Upper lobe of left lung (tissue), 6 donors: Measurements from ENCODE around the gene GBP2. TPM values are rescaled to one million over a fixed set of nuclear protein-coding genes. Genes with fewer than 3 reads are reported as not detected.
A peak's percentile ranks its signal among the peaks of the same experiment; 100 is the strongest.

Experiments
- ATAC-seq, 2 donors: fragments of 200-7000 bp; cut with Tn5 transposase; one replicate each; pipeline ENCODE4 v1.9.1; 2022; ENCODE audit warnings: mild to moderate bottlenecking in 2 of 2, moderate library complexity in 2 of 2; ENCODE audit not compliant: low FRiP score in 2 of 2
- DNase-seq, 2 donors: peaks; one replicate each; pipeline ENCODE4 v3.0.0-alpha.2; 2019 to 2020
- H3K27ac ChIP-seq, 4 donors: fragments of 200-600 bp; sonication (generic); one replicate each; pipeline ENCODE4 v1.5.1; 2016 to 2019
- H3K27me3 ChIP-seq, 4 donors: fragments of 200-600 bp; sonication (generic); one replicate each; pipeline ENCODE4 v1.5.1; 2017 to 2019
- H3K36me3 ChIP-seq, 4 donors: fragments of 200-600 bp; sonication (generic); one replicate each; pipeline ENCODE4 v1.5.1; 2016 to 2019
- H3K4me1 ChIP-seq, 4 donors: fragments of 200-600 bp; sonication (generic); one replicate each; pipeline ENCODE4 v1.5.1; 2018 to 2019
- H3K4me3 ChIP-seq, 4 donors: fragments of 200-600 bp; sonication (generic); one replicate each; pipeline ENCODE4 v1.5.1; 2017 to 2019; ENCODE audit warnings: mild to moderate bottlenecking in 2 of 4, moderate library complexity in 1 of 4
- H3K9me3 ChIP-seq, 4 donors: fragments of 200-600 bp; sonication (generic); one replicate each; pipeline ENCODE4 v1.5.1; 2018 to 2019
- EP300 ChIP-seq, 4 donors: sonication (generic); formaldehyde crosslinking; IDR thresholded peaks; one replicate each; pipeline ENCODE4 v1.5.1; 2017; ENCODE audit warnings: antibody characterized with exemption in 4 of 4, control low read depth in 2 of 4
- POLR2A ChIP-seq, 4 donors: fragments of 450-650 bp; IDR thresholded peaks; one replicate each; pipeline ENCODE4 v1.5.1; 2016 to 2017; ENCODE audit warnings: antibody characterized with exemption in 4 of 4, mild to moderate bottlenecking in 2 of 4
- POLR2AphosphoS5 ChIP-seq, 2 donors: sonication (generic); formaldehyde crosslinking; IDR thresholded peaks; one replicate each; pipeline ENCODE4 v1.5.1; 2017; ENCODE audit warnings: antibody characterized with exemption in 2 of 2
- WGBS, 2 donors: methylation state at CpG; one replicate each; pipeline ENCODE4 v1.1.5; 2017 to 2018; 5-methylcytosine and 5-hydroxymethylcytosine counted together
- total RNA-seq, 6 donors: library from RNA; depleted of rRNA in 4 of 6; stranded (reverse); fragments of >200 nt in 4 of 6; gene quantifications; one replicate each; pipeline versions ENCODE4 v1.1.0 to v1.2.1, GENCODE V29; 2016 to 2021
- TF ChIP-seq, protein P1 (sequence below), 6 experiments: fragments of 450-650 bp in 4 of 6; fragments of 200-600 bp in 2 of 6; sonication (generic) in 2 of 6; IDR thresholded peaks; one replicate each; pipeline ENCODE4 v1.5.1; 2016 to 2019; ENCODE audit warnings: antibody characterized with exemption in 6 of 6
- donor health status: DM: no; HTN: no; CAD: no; lungs with moderate emphysema.
- donor health status: DM: no; HTN: yes; CAD: no; lungs with severe emphysema.

The GBP2 gene
- total RNA-seq, 6 donors from 2014 or later: 41.0 to 124 (median 54.9) TPM

- Histone ChIP-seq H3K9me3 (no peaks in the 10 kb centered on the region), H3K27me3 (no peaks in the 10 kb centered on the region), H3K36me3 (no peaks in the 10 kb centered on the region), H3K27ac (no peak overlapping the region), H3K4me3 (no peak overlapping the region), H3K4me1 (peaks cover 0 to 6% (median 1%) of the 10 kb centered on the region in 4 donors)
- DNase-seq (no peak), ATAC-seq (no peak)
- TF ChIP-seq POLR2AphosphoS5 (IDR thresholded peaks at IDR 0.05): no peak
- TF ChIP-seq, protein P1, sequence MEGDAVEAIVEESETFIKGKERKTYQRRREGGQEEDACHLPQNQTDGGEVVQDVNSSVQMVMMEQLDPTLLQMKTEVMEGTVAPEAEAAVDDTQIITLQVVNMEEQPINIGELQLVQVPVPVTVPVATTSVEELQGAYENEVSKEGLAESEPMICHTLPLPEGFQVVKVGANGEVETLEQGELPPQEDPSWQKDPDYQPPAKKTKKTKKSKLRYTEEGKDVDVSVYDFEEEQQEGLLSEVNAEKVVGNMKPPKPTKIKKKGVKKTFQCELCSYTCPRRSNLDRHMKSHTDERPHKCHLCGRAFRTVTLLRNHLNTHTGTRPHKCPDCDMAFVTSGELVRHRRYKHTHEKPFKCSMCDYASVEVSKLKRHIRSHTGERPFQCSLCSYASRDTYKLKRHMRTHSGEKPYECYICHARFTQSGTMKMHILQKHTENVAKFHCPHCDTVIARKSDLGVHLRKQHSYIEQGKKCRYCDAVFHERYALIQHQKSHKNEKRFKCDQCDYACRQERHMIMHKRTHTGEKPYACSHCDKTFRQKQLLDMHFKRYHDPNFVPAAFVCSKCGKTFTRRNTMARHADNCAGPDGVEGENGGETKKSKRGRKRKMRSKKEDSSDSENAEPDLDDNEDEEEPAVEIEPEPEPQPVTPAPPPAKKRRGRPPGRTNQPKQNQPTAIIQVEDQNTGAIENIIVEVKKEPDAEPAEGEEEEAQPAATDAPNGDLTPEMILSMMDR (IDR thresholded peaks at IDR 0.05): no peak
- no peak for TF ChIP-seq EP300 (IDR thresholded peaks at IDR 0.05)
- no peak for TF ChIP-seq POLR2A (IDR thresholded peaks at IDR 0.05)
- 34 to 42% methylated on average over 1 of the region's 1 CpG for WGBS, 2 donors
Measured at GRCh38 chr1:89151047-89151446, 25.1 kb upstream of the GBP2 start.

GRCh38 chr1:89149976-89150375, 24.1 kb upstream of the GBP2 start:
- no peak overlapping the region for H3K27ac ChIP-seq
- H3K4me1 ChIP-seq: peaks cover 0 to 6% (median 1%) of the 10 kb centered on the region in 4 donors
- H3K4me3 ChIP-seq: no peak overlapping the region
- TF ChIP-seq EP300 (IDR thresholded peaks at IDR 0.05) (no peak), POLR2AphosphoS5 (IDR thresholded peaks at IDR 0.05) (no peak), POLR2A (IDR thresholded peaks at IDR 0.05) (no peak)
- TF ChIP-seq, protein P1 (IDR thresholded peaks at IDR 0.05): no peak
- no peak for ATAC-seq
- no peaks in the 10 kb centered on the region for H3K9me3 ChIP-seq
- no peaks in the 10 kb centered on the region for H3K27me3 ChIP-seq
- 80 to 85% methylated on average over 3 of the region's 3 CpGs for WGBS, 2 donors
- H3K36me3 ChIP-seq: no peaks in the 10 kb centered on the region
- DNase-seq: no peak

DNA sequence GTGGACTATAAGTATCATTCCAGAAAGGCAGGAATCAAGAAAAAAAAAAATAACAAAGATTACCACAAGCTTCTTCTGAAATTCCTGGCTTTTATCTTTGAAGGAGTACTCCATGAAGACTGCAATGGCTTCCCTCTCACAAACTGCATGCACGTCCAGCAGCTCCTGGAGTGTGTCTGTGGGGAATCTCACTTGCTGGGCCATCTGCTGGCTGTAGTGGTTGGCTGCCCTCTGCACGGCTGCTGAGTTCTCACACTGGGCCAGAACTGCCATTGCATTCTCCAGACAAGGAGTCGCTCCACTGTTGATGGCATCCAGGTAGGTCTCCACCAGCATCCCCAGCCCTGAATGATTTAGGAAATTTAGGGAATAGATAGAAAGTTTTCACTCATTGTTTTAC, 23.3 kb upstream of the GBP2 start:
- no peak for DNase-seq
- 57 to 65% methylated on average over 3 of the region's 3 CpGs for WGBS, 2 donors
- Histone ChIP-seq H3K4me3 (no peak overlapping the region), H3K36me3 (no peaks in the 10 kb centered on the region), H3K4me1 (peaks cover 0 to 6% (median 1%) of the 10 kb centered on the region in 4 donors), H3K27me3 (no peaks in the 10 kb centered on the region), H3K27ac (no peak overlapping the region), H3K9me3 (no peaks in the 10 kb centered on the region)
- no peak for TF ChIP-seq POLR2A (IDR thresholded peaks at IDR 0.05)
- no peak for TF ChIP-seq POLR2AphosphoS5 (IDR thresholded peaks at IDR 0.05)
- TF ChIP-seq, protein P1 (IDR thresholded peaks at IDR 0.05): no peak
- TF ChIP-seq EP300 (IDR thresholded peaks at IDR 0.05): no peak
- ATAC-seq: no peak

GRCh38 chr1:89147678-89148658, 22.1 kb upstream of the GBP2 start:
- peak in 1 of 2 donors; percentile 22 for ATAC-seq
- WGBS, 2 donors: 69 to 76% methylated on average over 3 of the region's 3 CpGs
- peaks cover 0 to 6% (median 1%) of the 10 kb centered on the region in 4 donors for H3K4me1 ChIP-seq
- TF ChIP-seq POLR2A (IDR thresholded peaks at IDR 0.05) (no peak), EP300 (IDR thresholded peaks at IDR 0.05) (no peak), POLR2AphosphoS5 (IDR thresholded peaks at IDR 0.05) (no peak)
- TF ChIP-seq, protein P1 (IDR thresholded peaks at IDR 0.05): no peak
- H3K36me3 ChIP-seq: no peaks in the 10 kb centered on the region
- H3K9me3 ChIP-seq: no peaks in the 10 kb centered on the region
- H3K4me3 ChIP-seq: no peak overlapping the region
- no peaks in the 10 kb centered on the region for H3K27me3 ChIP-seq
- no peak overlapping the region for H3K27ac ChIP-seq
- DNase-seq: no peak
